ENCODE results near the gene LDHAL6B.

Gene LDHAL6B

GRCh38 chr15:59255680-59256336, 49.2 kb downstream of the LDHAL6B start:
- no peak for DNase-seq

- DNase-seq, result no peak
Measured at GRCh38 chr15:59256482-59256881, 49.8 kb downstream of the LDHAL6B start.

DNA sequence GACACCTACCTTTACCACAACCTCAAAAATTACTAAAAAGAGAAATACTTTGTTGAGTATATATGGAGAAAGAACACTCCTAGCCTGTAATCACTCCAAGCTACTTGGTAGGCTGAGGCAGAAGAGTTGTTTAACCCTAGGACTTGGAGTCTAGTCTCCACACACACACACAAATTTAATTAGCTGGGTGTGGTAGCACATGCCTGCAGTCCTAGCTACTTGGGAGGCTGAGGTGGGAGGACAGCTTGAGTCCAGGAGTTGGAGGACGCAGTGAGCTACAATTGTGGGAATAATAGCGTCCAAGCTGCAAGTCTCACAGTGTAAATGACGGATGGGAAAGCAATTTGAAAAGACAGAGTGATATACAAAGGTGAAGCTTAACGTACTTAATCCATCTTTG, 50.5 kb downstream of the LDHAL6B start:
- no peak for DNase-seq

Data from NCI-H345 (cell line).